Astrocyte (in vitro differentiated cells and primary cell): ENCODE results near the gene ING1. TPM values are rescaled to one million over a fixed set of nuclear protein-coding genes. Genes with fewer than 3 reads are reported as not detected.

ENCODE experiments used
- DNase-seq: peaks from one replicate; pipeline ENCODE4 v3.0.0-alpha.2; 2010; ENCODE audit warnings: low read depth
- FAIRE-seq: peaks from 2 replicates; lab custom pipeline; 2011; peaks lifted over from hg19 to GRCh38; lab: Jason Lieb, UNC
- H2AFZ ChIP-seq: 2 replicates; pipeline ENCODE4 v1.6.0; 2012; ENCODE audit warnings: low read depth, low read length, inconsistent platforms
- H3K27ac ChIP-seq: 2 replicates; pipeline ENCODE4 v1.5.1; 2011; ENCODE audit warnings: low read depth, low read length, inconsistent platforms
- H3K27me3 ChIP-seq: 2 replicates; pipeline ENCODE4 v1.6.0; 2011; ENCODE audit warnings: low read length, inconsistent platforms; ENCODE audit not compliant: insufficient read depth
- H3K36me3 ChIP-seq: 2 replicates; pipeline ENCODE4 v1.5.1; 2011; ENCODE audit warnings: low read length, inconsistent platforms; ENCODE audit not compliant: insufficient read depth
- H3K4me1 ChIP-seq: 2 replicates; pipeline ENCODE4 v1.5.1; 2011; ENCODE audit warnings: low read length, inconsistent platforms; ENCODE audit not compliant: insufficient read depth
- H3K4me2 ChIP-seq: 2 replicates; pipeline ENCODE4 v1.6.0; 2012; ENCODE audit warnings: low read length, inconsistent platforms
- H3K4me3 ChIP-seq: 2 replicates; pipeline ENCODE4 v1.5.1; 2011; ENCODE audit warnings: low read depth, mild to moderate bottlenecking, low read length, inconsistent platforms; ENCODE audit not compliant: insufficient read depth
- H3K79me2 ChIP-seq: 2 replicates; pipeline ENCODE4 v1.6.0; 2012; ENCODE audit warnings: mild to moderate bottlenecking, low read length, inconsistent platforms; ENCODE audit not compliant: insufficient read depth
- H3K9ac ChIP-seq: 2 replicates; pipeline ENCODE4 v1.6.0; 2012; ENCODE audit warnings: mild to moderate bottlenecking, low read length, inconsistent platforms
- H3K9me3 ChIP-seq: 2 replicates; pipeline ENCODE4 v1.5.1; 2012; ENCODE audit warnings: low read depth, mild to moderate bottlenecking, low read length, inconsistent platforms; ENCODE audit not compliant: insufficient read depth
- H4K20me1 ChIP-seq: 2 replicates; pipeline ENCODE4 v1.6.0; 2012; ENCODE audit warnings: low read length, inconsistent platforms; ENCODE audit not compliant: insufficient read depth
- H3K27ac Mint-ChIP-seq: one replicate; pipeline ENCODE4 v1.8.0; 2021; ENCODE audit warnings: mild to moderate bottlenecking, mixed read lengths; ENCODE audit not compliant: unreplicated experiment
- H3K27me3 Mint-ChIP-seq: one replicate; pipeline ENCODE4 v1.8.0; 2021; ENCODE audit warnings: low read depth, mixed read lengths; ENCODE audit not compliant: unreplicated experiment
- H3K36me3 Mint-ChIP-seq: one replicate; pipeline ENCODE4 v1.8.0; 2021; ENCODE audit warnings: low read depth, mixed read lengths; ENCODE audit not compliant: unreplicated experiment
- H3K4me1 Mint-ChIP-seq: one replicate; pipeline ENCODE4 v1.8.0; 2021; ENCODE audit warnings: low read depth, mixed read lengths; ENCODE audit not compliant: unreplicated experiment
- H3K4me3 Mint-ChIP-seq: one replicate; pipeline ENCODE4 v1.8.0; 2021; ENCODE audit warnings: mild to moderate bottlenecking, moderate library complexity, mixed read lengths; ENCODE audit not compliant: unreplicated experiment
- H3K9me3 Mint-ChIP-seq: one replicate; pipeline ENCODE4 v1.8.0; 2021; ENCODE audit warnings: mild to moderate bottlenecking, mixed read lengths; ENCODE audit not compliant: unreplicated experiment
- EZH2 ChIP-seq: IDR thresholded peaks from 2 replicates; pipeline ENCODE4 v1.6.1; 2012; ENCODE audit warnings: mild to moderate bottlenecking, low read length, inconsistent platforms; ENCODE audit not compliant: insufficient read depth
- total RNA-seq: library from RNA; stranded (reverse); gene quantifications from 2 replicates; pipeline ENCODE4 v1.2.1, GENCODE V29; 2021
- TF ChIP-seq, protein P1 (sequence below): IDR thresholded peaks from 2 replicates; pipeline ENCODE4 v1.5.1; 2011; ENCODE audit warnings: low read depth, mild to moderate bottlenecking, inconsistent platforms, low read length, moderate library complexity; ENCODE audit not compliant: insufficient read depth

Gene ING1
- total RNA-seq, 1 donor from 2014 or later: 11.8 TPM

DNA sequence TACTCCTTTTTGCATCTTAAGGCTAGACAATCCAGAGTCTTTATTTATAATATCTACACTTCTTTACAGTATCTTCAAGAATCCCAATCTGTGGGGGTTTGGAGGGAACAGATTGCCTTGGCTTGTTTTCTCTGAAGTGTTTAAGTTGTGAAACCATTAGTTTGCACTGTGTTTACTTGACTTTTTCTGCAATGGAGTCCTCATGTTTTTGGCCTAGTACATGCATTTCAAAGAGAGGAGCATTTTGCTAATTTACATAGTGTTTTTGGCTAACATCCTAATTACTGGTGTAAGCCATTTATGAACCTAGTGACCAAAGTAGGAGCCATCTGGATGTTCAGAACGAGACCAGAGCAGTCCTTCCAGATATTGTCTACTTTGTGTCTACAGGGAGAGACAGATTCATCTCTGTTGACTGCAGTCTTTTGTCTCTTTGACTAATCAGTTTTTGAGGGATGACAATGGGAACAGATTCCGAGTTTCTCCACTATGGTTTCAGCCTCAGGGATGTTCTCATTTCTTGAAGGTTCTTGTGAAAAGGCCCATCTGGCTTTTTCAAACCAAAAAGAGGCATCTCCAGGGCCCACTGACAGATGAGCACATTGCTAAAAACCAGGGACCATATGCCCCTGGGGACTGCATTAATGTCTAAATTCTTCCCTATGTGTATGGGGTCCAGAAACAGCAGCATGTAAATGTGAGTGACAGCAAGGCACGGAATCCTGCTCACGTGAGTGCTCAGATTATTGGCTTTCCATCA is 53.4 kb downstream of the ING1 start:
- DNase-seq: no peak
- no peak for TF ChIP-seq EZH2
- TF ChIP-seq, protein P1, sequence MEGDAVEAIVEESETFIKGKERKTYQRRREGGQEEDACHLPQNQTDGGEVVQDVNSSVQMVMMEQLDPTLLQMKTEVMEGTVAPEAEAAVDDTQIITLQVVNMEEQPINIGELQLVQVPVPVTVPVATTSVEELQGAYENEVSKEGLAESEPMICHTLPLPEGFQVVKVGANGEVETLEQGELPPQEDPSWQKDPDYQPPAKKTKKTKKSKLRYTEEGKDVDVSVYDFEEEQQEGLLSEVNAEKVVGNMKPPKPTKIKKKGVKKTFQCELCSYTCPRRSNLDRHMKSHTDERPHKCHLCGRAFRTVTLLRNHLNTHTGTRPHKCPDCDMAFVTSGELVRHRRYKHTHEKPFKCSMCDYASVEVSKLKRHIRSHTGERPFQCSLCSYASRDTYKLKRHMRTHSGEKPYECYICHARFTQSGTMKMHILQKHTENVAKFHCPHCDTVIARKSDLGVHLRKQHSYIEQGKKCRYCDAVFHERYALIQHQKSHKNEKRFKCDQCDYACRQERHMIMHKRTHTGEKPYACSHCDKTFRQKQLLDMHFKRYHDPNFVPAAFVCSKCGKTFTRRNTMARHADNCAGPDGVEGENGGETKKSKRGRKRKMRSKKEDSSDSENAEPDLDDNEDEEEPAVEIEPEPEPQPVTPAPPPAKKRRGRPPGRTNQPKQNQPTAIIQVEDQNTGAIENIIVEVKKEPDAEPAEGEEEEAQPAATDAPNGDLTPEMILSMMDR: no peak
- FAIRE-seq: no peak
- Histone ChIP-seq H3K79me2 (no peaks in the 10 kb centered on the region), H3K27ac (no peak overlapping the region), H4K20me1 (no peaks in the 10 kb centered on the region), H3K9ac (no peak overlapping the region), H2AFZ (no peak overlapping the region), H3K36me3 (no peaks in the 10 kb centered on the region), H3K4me3 (no peak overlapping the region), H3K4me1 (no peaks in the 10 kb centered on the region), H3K27me3 (peaks cover 1% of the 10 kb centered on the region), H3K4me2 (no peak overlapping the region), H3K9me3 (no peaks in the 10 kb centered on the region)
- H3K27me3 Mint-ChIP-seq: peaks cover 14% of the 10 kb centered on the region
- H3K9me3 Mint-ChIP-seq: peaks cover 5% of the 10 kb centered on the region
- no peak overlapping the region for H3K27ac Mint-ChIP-seq
- peaks cover 5% of the 10 kb centered on the region for H3K36me3 Mint-ChIP-seq
- H3K4me3 Mint-ChIP-seq: no peak overlapping the region
- H3K4me1 Mint-ChIP-seq: no peaks in the 10 kb centered on the region

DNA sequence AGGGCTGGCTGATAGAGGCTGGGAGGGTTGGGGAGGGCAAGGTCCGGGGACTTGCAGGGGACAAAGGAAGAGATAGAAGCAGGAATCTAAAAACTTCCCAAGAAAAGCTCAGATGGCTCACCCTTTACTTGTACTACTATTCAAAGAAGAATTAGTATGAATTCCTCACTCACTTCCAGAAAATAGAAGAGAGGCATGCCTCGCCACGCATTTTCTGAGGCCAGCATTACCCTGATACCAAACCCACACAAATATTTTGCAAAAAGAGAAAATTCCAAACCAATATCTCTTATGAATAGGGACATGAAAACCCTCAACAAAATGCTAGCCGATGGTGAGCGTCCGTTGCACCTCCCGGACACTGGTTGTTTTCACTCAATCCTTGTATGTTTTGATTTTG is 54.0 kb downstream of the ING1 start:
- H3K27me3 Mint-ChIP-seq: peaks cover 15% of the 10 kb centered on the region
- no peak for DNase-seq
- Histone ChIP-seq H3K9ac (no peak overlapping the region), H3K4me1 (no peaks in the 10 kb centered on the region), H3K27ac (no peak overlapping the region), H3K4me3 (no peak overlapping the region), H3K9me3 (no peaks in the 10 kb centered on the region), H3K36me3 (no peaks in the 10 kb centered on the region), H3K79me2 (no peaks in the 10 kb centered on the region), H4K20me1 (no peaks in the 10 kb centered on the region), H2AFZ (no peak overlapping the region), H3K4me2 (no peak overlapping the region), H3K27me3 (peaks cover 4% of the 10 kb centered on the region)
- H3K4me1 Mint-ChIP-seq: no peaks in the 10 kb centered on the region
- H3K27ac Mint-ChIP-seq: no peak overlapping the region
- peaks cover 5% of the 10 kb centered on the region for H3K9me3 Mint-ChIP-seq
- no peak overlapping the region for H3K4me3 Mint-ChIP-seq
- TF ChIP-seq EZH2: no peak
- TF ChIP-seq, protein P1: no peak
- no peak for FAIRE-seq
- H3K36me3 Mint-ChIP-seq: peaks cover 5% of the 10 kb centered on the region

DNA sequence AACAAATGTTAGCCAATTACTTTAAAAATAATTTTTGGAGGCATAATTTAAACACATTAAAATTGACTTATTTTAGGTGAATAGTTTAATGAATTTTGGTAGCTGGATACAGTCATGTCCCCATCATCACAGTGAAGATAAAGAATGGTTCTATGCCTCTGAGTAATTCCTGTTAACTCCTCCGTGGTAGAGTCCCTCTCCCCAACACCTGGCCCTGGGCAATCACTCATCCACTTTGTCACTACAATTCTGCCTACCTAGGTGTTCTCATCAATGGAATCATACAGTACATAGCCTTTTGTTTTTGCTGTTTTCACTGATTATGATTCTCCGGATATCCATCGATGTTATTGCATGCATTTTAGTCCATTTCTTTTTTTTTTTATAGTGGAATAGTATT is 55.6 kb downstream of the ING1 start:
- Histone ChIP-seq H3K27ac (no peak overlapping the region), H3K4me2 (no peak overlapping the region), H3K36me3 (no peaks in the 10 kb centered on the region), H3K4me3 (no peak overlapping the region), H3K4me1 (no peaks in the 10 kb centered on the region), H4K20me1 (no peaks in the 10 kb centered on the region), H3K9ac (no peak overlapping the region), H3K9me3 (no peaks in the 10 kb centered on the region), H3K27me3 (peaks cover 9% of the 10 kb centered on the region), H3K79me2 (no peaks in the 10 kb centered on the region), H2AFZ (no peak overlapping the region)
- H3K27ac Mint-ChIP-seq: no peak overlapping the region
- DNase-seq (no peak), FAIRE-seq (no peak)
- H3K36me3 Mint-ChIP-seq: no peaks in the 10 kb centered on the region
- H3K9me3 Mint-ChIP-seq: peaks cover 5% of the 10 kb centered on the region
- no peaks in the 10 kb centered on the region for H3K4me1 Mint-ChIP-seq
- TF ChIP-seq, protein P1: no peak
- no peak for TF ChIP-seq EZH2
- H3K27me3 Mint-ChIP-seq: peaks cover 28% of the 10 kb centered on the region
- H3K4me3 Mint-ChIP-seq: no peak overlapping the region
